Myocyte (in vitro differentiated cells): Measurements from ENCODE around the gene DNAH6. TPM values are rescaled to one million over a fixed set of nuclear protein-coding genes. Genes with fewer than 3 reads are reported as not detected.
"Not testable (repeated sequence)": the region's sequence is repeated elsewhere in the genome, so short reads cannot be mapped to it uniquely, and the experiment has no call there.

Experiments used
- DNase-seq: peaks from one replicate; pipeline ENCODE4 v3.0.0-alpha.2; 2012; ENCODE audit warnings: low read depth
- total RNA-seq: library from RNA; depleted of rRNA; stranded (reverse); fragments of >200 nt; gene quantifications from 2 replicates; pipeline ENCODE4 v1.2.3, GENCODE V29; 2014

The DNAH6 gene
- total RNA-seq, 1 donor from 2014 or later: 0.03 TPM

DNA sequence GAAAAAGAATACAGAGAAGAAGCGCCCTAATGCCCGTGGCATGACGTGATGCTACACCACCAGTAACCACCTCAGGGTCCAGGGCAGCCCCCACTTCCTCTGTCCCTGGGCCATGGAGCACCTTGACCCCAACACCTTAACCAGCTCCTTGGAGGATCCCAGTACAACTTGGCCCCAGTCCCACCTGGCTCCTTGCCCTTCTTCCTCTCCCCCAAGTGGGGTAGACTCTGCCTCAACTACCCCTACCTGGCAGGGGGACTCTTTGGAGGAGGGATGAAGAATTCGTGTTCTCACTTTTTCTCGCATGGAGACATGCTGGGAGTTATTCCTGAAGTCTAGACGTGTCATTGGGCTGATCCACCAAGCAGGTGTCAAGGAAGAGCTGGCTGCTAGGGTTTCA is 345.7 kb downstream of the DNAH6 start:
- DNase-seq: no peak

DNA sequence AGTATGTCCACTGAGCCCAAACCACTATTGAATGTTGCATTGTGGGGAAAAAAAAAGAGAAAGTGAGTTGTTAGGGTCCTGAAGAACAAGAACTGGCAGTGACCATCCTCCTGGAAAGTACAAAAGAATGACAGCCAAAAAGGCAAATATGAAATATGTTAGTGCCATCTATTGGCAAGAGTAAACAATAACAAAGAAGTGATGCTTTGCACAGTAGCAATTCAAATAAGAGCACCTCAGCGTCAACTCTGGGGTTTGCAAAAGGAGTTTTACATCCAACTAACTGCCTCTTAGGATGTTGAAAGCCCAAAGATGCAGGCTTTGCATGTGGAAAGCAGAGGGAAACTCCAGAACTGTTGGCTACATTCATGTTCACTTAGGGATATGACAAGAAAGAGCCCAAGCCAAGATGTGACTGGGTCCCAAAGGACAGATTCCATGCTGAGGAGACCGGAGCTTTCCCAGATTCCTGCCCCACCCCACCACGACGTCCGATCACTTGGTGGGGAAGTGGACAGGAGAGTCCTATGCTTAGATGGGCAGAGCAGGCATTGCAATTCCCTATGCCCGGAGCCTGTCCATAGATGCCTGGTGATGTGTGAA is 349.0 kb downstream of the DNAH6 start:
- DNase-seq: peak; percentile 43

- no peak for DNase-seq
These were observed 349.8 kb downstream of the DNAH6 start for GRCh38 chr2:84866122-84866521.

DNA sequence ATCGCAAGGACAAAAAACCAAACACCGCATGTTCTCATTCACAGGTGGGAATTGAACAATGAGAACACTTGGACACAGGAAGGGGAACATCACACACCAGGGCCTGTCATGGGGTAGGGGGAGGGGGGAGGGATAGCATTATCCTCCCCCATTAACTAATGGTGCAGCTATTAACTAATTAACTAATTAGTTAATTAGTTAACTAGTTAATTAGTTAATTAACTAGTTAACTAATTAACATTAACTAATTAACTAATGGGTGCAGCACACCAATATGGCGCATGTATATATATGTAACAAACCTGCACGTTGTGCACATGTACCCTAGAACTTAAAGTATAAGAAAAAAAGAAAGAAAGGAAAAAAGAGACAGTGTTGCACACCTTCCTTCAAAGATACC is 352.0 kb downstream of the DNAH6 start:
- not testable (repeated sequence) for DNase-seq

Other genes with a start within 250 kb of the DNAH6 start
- 53.6 and 55.7 TPM in 2 replicates for gene SUCLG1, start 57.2 kb upstream of the DNAH6 start, total RNA-seq